ENCODE results near the gene BNIP3.
"Not testable (repeated sequence)": the region's sequence is repeated elsewhere in the genome, so short reads cannot be mapped to it uniquely, and the experiment has no call there.

Gene BNIP3

GRCh38 chr10:131928248-131929095, 53.3 kb downstream of the BNIP3 start:
- DNase-seq: no peak

GRCh38 chr10:131926743-131927595, 54.8 kb downstream of the BNIP3 start:
- no peak for DNase-seq

GRCh38 chr10:131926253-131926652, 55.5 kb downstream of the BNIP3 start:
- DNase-seq: no peak

GRCh38 chr10:131925716-131926115, 56.0 kb downstream of the BNIP3 start:
- DNase-seq: no peak

- no peak for DNase-seq
Measured at GRCh38 chr10:131925011-131925649, 56.6 kb downstream of the BNIP3 start.

- DNase-seq: no peak
Measured at GRCh38 chr10:131923038-131923756, 58.5 kb downstream of the BNIP3 start.

GRCh38 chr10:131921184-131921583, 60.5 kb downstream of the BNIP3 start:
- no peak for DNase-seq

GRCh38 chr10:131920693-131921092, 61.0 kb downstream of the BNIP3 start:
- no peak for DNase-seq

- no peak for DNase-seq
Measured at GRCh38 chr10:131920151-131920550, 61.6 kb downstream of the BNIP3 start.

- DNase-seq: not testable (repeated sequence)
Measured at GRCh38 chr10:131919461-131919860, 62.3 kb downstream of the BNIP3 start.

Data from NCI-H2029 treated with DMSO at 0.1 percent for 48 hours (cell line).